Endodermal cell (in vitro differentiated cells): Measurements from ENCODE around the gene ZFP92. TPM values are rescaled to one million over a fixed set of nuclear protein-coding genes. Genes with fewer than 3 reads are reported as not detected.

Source experiments
- DNase-seq: peaks from one replicate; pipeline ENCODE4 v3.0.0-alpha.2; 2017
- H3K27ac ChIP-seq: 2 replicates; pipeline ENCODE4 v1.5.1; 2013; ENCODE audit warnings: mild to moderate bottlenecking, low read depth, low read length, moderate library complexity
- H3K27me3 ChIP-seq: 2 replicates; pipeline ENCODE4 v1.6.1; 2013; ENCODE audit warnings: mild to moderate bottlenecking, low read length, moderate library complexity; ENCODE audit not compliant: insufficient read depth, control insufficient read depth, poor library complexity, severe bottlenecking
- H3K36me3 ChIP-seq: 2 replicates; pipeline ENCODE4 v1.7.0; 2013; ENCODE audit warnings: mild to moderate bottlenecking, low read length, moderate library complexity; ENCODE audit not compliant: control insufficient read depth, insufficient read depth
- H3K4me1 ChIP-seq: one replicate; pipeline ENCODE4 v1.7.0; 2013; ENCODE audit warnings: low read length; ENCODE audit not compliant: control insufficient read depth, insufficient read depth
- H3K4me3 ChIP-seq: 2 replicates; pipeline ENCODE4 v1.5.1; 2013; ENCODE audit warnings: mild to moderate bottlenecking, low read length, moderate library complexity
- H3K9ac ChIP-seq: 2 replicates; pipeline ENCODE4 v1.6.1; 2013; ENCODE audit warnings: mild to moderate bottlenecking, low read length, moderate library complexity; ENCODE audit not compliant: poor library complexity, severe bottlenecking; ENCODE audit errors: extremely low read depth
- H3K9me3 ChIP-seq: 2 replicates; pipeline ENCODE4 v1.6.1; 2013; ENCODE audit warnings: mild to moderate bottlenecking, low read length, moderate library complexity; ENCODE audit not compliant: control insufficient read depth
- H3K27ac Mint-ChIP-seq: 2 replicates; pipeline ENCODE4 v1.8.0; 2020; ENCODE audit warnings: mixed read lengths
- H3K27me3 Mint-ChIP-seq: 2 replicates; pipeline ENCODE4 v1.8.0; 2021; ENCODE audit warnings: mild to moderate bottlenecking, mixed read lengths; ENCODE audit not compliant: insufficient read depth
- H3K36me3 Mint-ChIP-seq: 2 replicates; pipeline ENCODE4 v1.8.0; 2020; ENCODE audit warnings: low read depth, mixed read lengths
- H3K4me1 Mint-ChIP-seq: 2 replicates; pipeline ENCODE4 v1.8.0; 2020; ENCODE audit warnings: mixed read lengths
- H3K4me3 Mint-ChIP-seq: 2 replicates; pipeline ENCODE4 v1.8.0; 2020; ENCODE audit warnings: mild to moderate bottlenecking, moderate library complexity, mixed read lengths
- H3K9me3 Mint-ChIP-seq: 2 replicates; pipeline ENCODE4 v1.8.0; 2020; ENCODE audit warnings: mild to moderate bottlenecking, mixed read lengths
- WGBS, 2 experiments: methylation state at CpG; one replicate each; pipeline versions ENCODE4 v1.1.5 to v1.1.7; 2013; ENCODE audit warnings: missing lambda C conversion rate in 2 of 2, mixed read lengths in 1 of 2; ENCODE audit not compliant: insufficient coverage in 1 of 2, insufficient read length in 1 of 2; 5-methylcytosine and 5-hydroxymethylcytosine counted together
- total RNA-seq, 2 donors: library from RNA; stranded (reverse); fragmentation: NEBNext Ultra II Directional in 1 of 2; extraction: Animal tissue kit (Norgen Biotek cat#: 25700) in 1 of 2; gene quantifications; 2 replicates in 1 of 2; 3 replicates in 1 of 2; pipeline ENCODE4 v1.2.1, GENCODE V29; 2021
- TF ChIP-seq, protein P1 (sequence below): fragments of 200-600 bp; sonication (generic); conservative IDR thresholded peaks from 2 replicates; pipeline ENCODE4 v1.5.0; 2021; ENCODE audit warnings: antibody characterized with exemption, mild to moderate bottlenecking

Gene ZFP92
- total RNA-seq, 2 donors from 2014 or later, result 0.29 to 0.31 TPM

DNA sequence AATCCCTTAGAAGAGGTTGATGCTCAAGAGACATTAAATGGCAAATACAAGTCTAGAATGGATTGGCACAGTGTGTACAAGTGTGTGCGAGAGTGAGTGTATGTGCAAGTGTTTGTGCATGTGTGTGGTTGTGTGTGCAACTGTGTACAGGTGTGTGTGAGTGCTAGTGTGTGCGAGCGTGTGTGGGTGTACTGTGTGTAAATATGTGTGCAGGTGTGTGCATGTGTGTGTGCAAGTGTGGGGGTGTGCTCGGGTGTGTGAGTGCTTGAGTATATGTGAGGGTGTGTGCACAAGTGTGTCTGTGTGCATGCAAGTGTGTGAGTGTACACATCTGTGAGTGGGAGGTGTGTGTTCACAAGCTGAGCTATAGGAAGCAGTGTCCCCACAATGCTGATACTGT lies 28.7 kb downstream of the ZFP92 start:
- Mint-ChIP-seq H3K27ac (no peak overlapping the region), H3K4me1 (no peaks in the 10 kb centered on the region), H3K4me3 (no peak overlapping the region), H3K9me3 (peaks cover 65% of the 10 kb centered on the region), H3K27me3 (no peaks in the 10 kb centered on the region), H3K36me3 (no peaks in the 10 kb centered on the region)
- no peak overlapping the region for H3K27ac ChIP-seq
- no peak overlapping the region for H3K4me3 ChIP-seq
- H3K27me3 ChIP-seq, result no peaks in the 10 kb centered on the region
- H3K9me3 ChIP-seq, result no peaks in the 10 kb centered on the region
- no peak for DNase-seq
- WGBS, 2 experiments, result 89% methylated on average over 4 of the region's 4 CpGs; no CpG with 5 or more reads in 1 of the 2 experiments
- H3K4me1 ChIP-seq, result no peaks in the 10 kb centered on the region
- no peak overlapping the region for H3K9ac ChIP-seq
- no peaks in the 10 kb centered on the region for H3K36me3 ChIP-seq
- TF ChIP-seq, protein P1, sequence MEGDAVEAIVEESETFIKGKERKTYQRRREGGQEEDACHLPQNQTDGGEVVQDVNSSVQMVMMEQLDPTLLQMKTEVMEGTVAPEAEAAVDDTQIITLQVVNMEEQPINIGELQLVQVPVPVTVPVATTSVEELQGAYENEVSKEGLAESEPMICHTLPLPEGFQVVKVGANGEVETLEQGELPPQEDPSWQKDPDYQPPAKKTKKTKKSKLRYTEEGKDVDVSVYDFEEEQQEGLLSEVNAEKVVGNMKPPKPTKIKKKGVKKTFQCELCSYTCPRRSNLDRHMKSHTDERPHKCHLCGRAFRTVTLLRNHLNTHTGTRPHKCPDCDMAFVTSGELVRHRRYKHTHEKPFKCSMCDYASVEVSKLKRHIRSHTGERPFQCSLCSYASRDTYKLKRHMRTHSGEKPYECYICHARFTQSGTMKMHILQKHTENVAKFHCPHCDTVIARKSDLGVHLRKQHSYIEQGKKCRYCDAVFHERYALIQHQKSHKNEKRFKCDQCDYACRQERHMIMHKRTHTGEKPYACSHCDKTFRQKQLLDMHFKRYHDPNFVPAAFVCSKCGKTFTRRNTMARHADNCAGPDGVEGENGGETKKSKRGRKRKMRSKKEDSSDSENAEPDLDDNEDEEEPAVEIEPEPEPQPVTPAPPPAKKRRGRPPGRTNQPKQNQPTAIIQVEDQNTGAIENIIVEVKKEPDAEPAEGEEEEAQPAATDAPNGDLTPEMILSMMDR, result no peak

DNA sequence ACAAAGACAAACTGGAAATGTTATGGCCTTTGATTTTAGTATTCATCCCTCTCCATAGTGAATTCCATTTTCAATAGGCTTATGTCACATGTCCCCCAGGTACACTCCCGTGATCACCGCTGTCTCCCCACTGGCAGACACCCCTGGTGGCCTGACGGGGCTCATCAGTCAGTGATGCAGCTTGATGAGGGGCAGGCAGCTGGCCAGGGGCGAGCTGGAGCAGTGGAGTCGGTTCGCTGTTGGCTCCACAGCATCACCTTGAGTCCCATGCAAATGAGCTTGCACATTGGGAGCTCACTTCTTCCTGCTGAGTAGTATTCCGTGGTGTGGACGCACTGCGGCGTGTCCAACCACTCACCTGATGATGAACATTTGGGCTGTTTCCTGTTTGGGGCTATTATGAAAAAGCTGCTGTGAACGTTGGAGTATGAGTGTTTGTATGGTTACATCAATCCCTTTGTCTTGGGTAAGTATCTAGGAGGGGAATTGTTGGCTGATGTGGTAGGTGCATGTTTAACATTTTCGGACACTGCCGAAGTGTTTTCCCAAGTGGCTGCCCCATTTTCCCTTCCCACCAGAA lies 29.4 kb downstream of the ZFP92 start:
- 81 to 88% methylated on average over 5 to 11 of the region's 13 CpGs for WGBS, 2 experiments

DNA sequence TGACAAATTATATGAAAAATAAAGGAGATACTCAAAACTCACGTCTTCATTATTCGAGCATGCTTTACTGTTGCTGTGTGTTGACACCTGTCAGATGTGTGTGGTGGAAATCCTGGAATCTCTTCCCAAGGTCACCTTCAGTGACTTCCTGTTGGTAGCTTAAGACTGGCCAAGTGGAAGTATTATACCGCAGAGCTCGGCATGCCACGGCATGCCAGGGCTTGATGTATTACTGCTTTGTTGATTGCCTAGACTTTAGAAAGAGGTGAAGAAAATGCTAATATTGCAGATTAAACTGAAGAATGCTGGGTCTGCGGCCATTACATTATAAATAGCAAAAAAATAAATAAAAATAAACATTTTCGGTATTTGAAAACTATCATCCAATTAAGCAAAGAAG lies 30.0 kb downstream of the ZFP92 start:
- TF ChIP-seq, protein P1, result no peak
- Histone ChIP-seq H3K27ac (no peak overlapping the region), H3K36me3 (no peaks in the 10 kb centered on the region), H3K9ac (no peak overlapping the region), H3K4me3 (no peak overlapping the region), H3K27me3 (no peaks in the 10 kb centered on the region), H3K4me1 (no peaks in the 10 kb centered on the region), H3K9me3 (no peaks in the 10 kb centered on the region)
- DNase-seq, result no peak
- Mint-ChIP-seq H3K36me3 (no peaks in the 10 kb centered on the region), H3K4me1 (no peaks in the 10 kb centered on the region), H3K4me3 (no peak overlapping the region), H3K9me3 (peaks cover 63% of the 10 kb centered on the region), H3K27me3 (no peaks in the 10 kb centered on the region), H3K27ac (no peak overlapping the region)
- WGBS, 2 experiments, result 78% methylated on average over 7 of the region's 7 CpGs; no CpG with 5 or more reads in 1 of the 2 experiments

More for the DNA sequence above, 29.4 kb downstream of the ZFP92 start:
- DNase-seq, result no peak
- no peaks in the 10 kb centered on the region for H3K36me3 Mint-ChIP-seq
- Histone ChIP-seq H3K9me3 (no peaks in the 10 kb centered on the region), H3K4me1 (no peaks in the 10 kb centered on the region), H3K27me3 (no peaks in the 10 kb centered on the region), H3K4me3 (no peak overlapping the region), H3K36me3 (no peaks in the 10 kb centered on the region), H3K27ac (no peak overlapping the region), H3K9ac (no peak overlapping the region)
- no peak overlapping the region for H3K27ac Mint-ChIP-seq
- no peak overlapping the region for H3K4me3 Mint-ChIP-seq
- peaks cover 65% of the 10 kb centered on the region for H3K9me3 Mint-ChIP-seq
- TF ChIP-seq, protein P1, result no peak
- H3K4me1 Mint-ChIP-seq, result no peaks in the 10 kb centered on the region
- H3K27me3 Mint-ChIP-seq, result no peaks in the 10 kb centered on the region
